Kidney epithelial cell (primary cell): ENCODE results near the gene KCNQ1. TPM values are rescaled to one million over a fixed set of nuclear protein-coding genes. Genes with fewer than 3 reads are reported as not detected.

Experiments used
- DNase-seq: peaks from one replicate; pipeline ENCODE4 v3.0.0-alpha.2; 2010; ENCODE audit warnings: low read depth
- H3K27me3 ChIP-seq: 2 replicates; pipeline ENCODE4 v1.6.0; 2011; ENCODE audit warnings: low read length; ENCODE audit not compliant: control insufficient read depth, insufficient read depth
- H3K36me3 ChIP-seq: 2 replicates; pipeline ENCODE4 v1.5.1; 2011; ENCODE audit warnings: low read length; ENCODE audit not compliant: control insufficient read depth, insufficient read depth
- H3K4me3 ChIP-seq: 2 replicates; pipeline ENCODE4 v1.5.1; 2011; ENCODE audit warnings: low read depth, mild to moderate bottlenecking, control low read depth, low read length
- total RNA-seq: library from RNA; depleted of rRNA; stranded (reverse); fragments of >200 nt; gene quantifications from 2 replicates; pipeline ENCODE4 v1.2.3, GENCODE V29; 2015
- TF ChIP-seq, protein P1 (sequence below): IDR thresholded peaks from 2 replicates; pipeline ENCODE4 v1.5.1; 2011; ENCODE audit warnings: mild to moderate bottlenecking, moderate library complexity, low read length, control low read depth, inconsistent platforms; ENCODE audit not compliant: insufficient read depth, poor library complexity, severe bottlenecking

The KCNQ1 gene
- total RNA-seq, 1 donor from 2014 or later = 2.3 TPM

DNA sequence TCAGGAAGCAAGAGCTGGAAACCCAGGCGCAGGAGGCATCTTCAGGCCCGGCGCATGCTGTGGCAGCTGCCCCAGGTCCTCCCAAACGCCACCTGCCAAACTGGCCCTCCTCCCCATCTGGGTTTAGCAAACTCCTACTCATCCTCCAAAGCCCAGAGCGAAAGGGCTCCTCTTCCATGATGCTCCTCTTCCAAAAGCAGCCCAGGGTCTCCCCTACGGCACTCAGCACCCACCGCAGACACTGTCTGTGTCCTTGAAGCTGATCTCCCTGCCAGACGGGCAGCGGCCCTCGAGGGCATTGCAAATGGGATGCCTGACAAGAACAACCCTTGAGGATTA, 414.9 kb downstream of the KCNQ1 start:
- no peak for DNase-seq
- Histone ChIP-seq H3K4me3 (no peak overlapping the region), H3K27me3 (peaks cover 51% of the 10 kb centered on the region), H3K36me3 (no peaks in the 10 kb centered on the region)
- TF ChIP-seq, protein P1, sequence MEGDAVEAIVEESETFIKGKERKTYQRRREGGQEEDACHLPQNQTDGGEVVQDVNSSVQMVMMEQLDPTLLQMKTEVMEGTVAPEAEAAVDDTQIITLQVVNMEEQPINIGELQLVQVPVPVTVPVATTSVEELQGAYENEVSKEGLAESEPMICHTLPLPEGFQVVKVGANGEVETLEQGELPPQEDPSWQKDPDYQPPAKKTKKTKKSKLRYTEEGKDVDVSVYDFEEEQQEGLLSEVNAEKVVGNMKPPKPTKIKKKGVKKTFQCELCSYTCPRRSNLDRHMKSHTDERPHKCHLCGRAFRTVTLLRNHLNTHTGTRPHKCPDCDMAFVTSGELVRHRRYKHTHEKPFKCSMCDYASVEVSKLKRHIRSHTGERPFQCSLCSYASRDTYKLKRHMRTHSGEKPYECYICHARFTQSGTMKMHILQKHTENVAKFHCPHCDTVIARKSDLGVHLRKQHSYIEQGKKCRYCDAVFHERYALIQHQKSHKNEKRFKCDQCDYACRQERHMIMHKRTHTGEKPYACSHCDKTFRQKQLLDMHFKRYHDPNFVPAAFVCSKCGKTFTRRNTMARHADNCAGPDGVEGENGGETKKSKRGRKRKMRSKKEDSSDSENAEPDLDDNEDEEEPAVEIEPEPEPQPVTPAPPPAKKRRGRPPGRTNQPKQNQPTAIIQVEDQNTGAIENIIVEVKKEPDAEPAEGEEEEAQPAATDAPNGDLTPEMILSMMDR = no peak

DNA sequence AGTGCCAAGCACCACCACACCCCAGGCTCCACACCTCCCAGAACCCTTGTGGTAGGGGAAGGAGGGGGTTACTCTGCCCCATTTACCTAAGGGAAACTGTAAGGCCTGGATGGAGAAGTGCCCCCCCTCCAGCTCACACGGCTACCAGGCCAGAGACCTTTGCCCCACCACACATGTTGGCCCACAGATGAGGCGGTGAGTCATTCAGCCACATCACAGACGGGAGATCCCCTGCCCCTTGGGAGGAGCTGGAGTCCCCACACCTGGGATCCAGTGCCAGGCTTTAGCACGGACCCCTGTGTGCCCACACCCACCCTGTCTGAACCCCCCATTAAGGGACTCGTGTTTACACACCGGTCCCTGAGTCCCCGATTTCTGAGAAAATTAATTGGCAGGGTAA, 415.8 kb downstream of the KCNQ1 start:
- H3K27me3 ChIP-seq = peaks cover 50% of the 10 kb centered on the region
- TF ChIP-seq, protein P1 = no peak
- DNase-seq = no peak
- no peak overlapping the region for H3K4me3 ChIP-seq
- no peaks in the 10 kb centered on the region for H3K36me3 ChIP-seq

DNA sequence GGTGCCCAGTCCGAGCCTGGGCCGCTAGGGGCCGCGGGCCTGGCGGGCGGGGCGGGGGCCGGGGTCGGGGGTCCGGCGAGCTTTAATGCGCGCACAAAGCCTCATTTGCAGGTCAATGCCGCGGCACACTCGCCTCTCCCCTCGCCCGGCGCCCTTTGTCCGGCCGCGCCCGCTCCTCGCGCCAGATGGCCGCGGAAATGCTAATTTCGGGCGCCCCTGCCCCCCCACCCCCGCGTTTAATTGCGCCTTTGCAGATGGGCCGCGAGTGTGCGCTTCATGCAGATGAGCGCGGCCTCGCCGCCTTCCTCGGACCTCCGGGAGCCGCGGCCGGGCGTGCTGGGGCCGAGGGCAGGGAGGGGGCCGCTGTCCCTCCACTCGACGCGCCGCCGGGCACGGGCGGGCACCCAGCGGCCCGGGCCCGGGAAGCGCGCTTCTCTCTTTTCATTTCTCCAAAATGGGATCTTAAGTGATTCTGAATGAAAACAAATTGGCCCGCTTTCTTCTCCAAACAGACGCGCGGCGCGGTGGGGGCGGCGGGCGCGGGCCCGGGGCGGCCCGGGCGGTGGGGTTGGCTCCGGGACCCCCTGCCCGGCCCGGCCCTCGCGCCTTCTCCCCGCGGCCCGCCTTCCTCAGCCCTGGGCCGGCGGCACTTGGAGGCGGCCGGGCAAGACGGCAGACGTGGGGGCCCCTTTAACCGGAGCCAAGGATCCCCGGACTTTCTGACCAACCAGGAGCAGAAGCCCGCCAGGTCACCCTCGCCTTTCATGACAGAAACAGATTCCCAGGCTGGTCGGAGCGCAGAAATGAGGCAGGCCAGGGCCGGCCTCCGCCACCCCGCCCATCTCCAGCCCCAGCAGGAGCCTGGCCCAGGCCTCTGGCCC, 417.8 kb downstream of the KCNQ1 start:
- H3K27me3 ChIP-seq = peaks cover 48% of the 10 kb centered on the region
- no peak overlapping the region for H3K4me3 ChIP-seq
- TF ChIP-seq, protein P1 = no peak
- no peaks in the 10 kb centered on the region for H3K36me3 ChIP-seq
- DNase-seq = no peak

DNA sequence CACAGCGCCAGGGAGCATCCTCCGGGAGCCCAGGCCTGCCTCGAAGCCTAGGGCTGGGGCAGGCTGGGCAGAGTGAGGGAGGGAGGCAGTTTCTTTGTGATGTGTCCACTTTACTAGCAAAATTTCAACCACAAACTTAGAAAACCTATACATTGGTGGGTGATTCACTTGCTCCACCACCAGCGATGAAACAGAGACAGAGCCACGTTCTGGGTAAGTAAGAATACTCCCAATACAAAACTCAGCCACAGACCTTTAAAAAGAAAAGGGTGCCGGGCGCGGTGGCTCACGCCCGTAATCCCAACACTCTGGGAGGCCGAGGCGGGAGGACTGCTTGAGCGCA, 418.4 kb downstream of the KCNQ1 start:
- no peak for DNase-seq
- TF ChIP-seq, protein P1 = no peak
- no peaks in the 10 kb centered on the region for H3K36me3 ChIP-seq
- peaks cover 49% of the 10 kb centered on the region for H3K27me3 ChIP-seq
- no peak overlapping the region for H3K4me3 ChIP-seq

DNA sequence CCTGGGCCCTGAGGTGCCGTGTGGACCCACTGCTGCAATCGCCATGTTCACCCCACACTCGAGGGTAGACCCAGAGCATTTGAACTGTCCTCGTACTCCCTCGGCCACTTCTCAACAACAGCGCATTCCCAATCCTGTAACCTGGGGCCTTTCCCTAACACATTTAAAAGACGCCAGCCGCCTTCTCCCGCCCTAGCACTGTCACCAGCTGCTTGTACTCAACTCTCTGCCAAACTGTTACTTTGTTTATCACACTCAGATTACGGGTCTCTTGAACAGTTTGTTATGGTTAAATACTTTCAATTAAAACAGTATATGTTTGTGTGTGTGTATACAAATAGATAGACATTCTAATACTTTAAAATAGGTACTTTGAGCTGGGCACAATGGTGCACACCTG, 420.1 kb downstream of the KCNQ1 start:
- no peak for DNase-seq
- Histone ChIP-seq H3K4me3 (no peak overlapping the region), H3K36me3 (no peaks in the 10 kb centered on the region), H3K27me3 (peaks cover 58% of the 10 kb centered on the region)
- TF ChIP-seq, protein P1 = no peak

DNA sequence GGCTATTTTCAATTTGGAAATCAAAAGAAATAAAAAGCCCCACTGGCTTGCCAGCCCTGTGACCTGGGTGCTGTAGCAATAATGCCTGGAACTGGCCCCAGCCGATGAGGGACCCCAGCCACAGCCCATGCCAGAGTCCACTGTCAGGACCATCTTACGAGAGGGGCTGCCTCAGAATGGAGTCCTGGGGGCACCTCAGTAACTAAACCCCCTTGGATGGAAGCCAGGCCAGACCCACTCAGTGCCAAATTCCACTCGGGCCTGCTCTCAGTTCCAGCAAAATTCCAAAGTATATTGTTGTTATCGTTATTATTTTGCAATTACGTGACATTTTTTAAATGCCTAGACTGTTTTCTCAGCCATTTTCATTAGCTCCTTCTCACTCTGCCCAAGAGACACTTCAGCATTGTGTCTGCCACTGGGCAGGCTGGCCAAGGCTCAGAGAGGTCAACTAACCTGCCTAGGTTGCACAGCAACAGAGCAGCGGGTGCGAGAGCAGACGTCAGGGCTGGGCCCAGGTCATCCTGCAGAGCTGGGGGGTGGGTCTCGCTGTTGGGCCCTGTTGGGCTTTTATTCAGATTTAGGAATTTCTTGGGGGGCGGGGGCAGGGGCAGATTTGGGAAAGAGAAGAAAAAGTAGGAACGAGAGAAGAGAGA, 421.2 kb downstream of the KCNQ1 start:
- TF ChIP-seq, protein P1 = no peak
- DNase-seq = no peak
- Histone ChIP-seq H3K36me3 (no peaks in the 10 kb centered on the region), H3K4me3 (no peak overlapping the region), H3K27me3 (peaks cover 67% of the 10 kb centered on the region)
